Activated CD4-positive, alpha-beta T cell treated with anti-CD3 and anti-CD28 coated beads, Interleukin-2, amount 10 ng/mL, durations not matched to agents 24 days and 14 days (primary cell): ENCODE data around the gene ARHGAP24. TPM values are rescaled to one million over a fixed set of nuclear protein-coding genes. Genes with fewer than 3 reads are reported as not detected.

Experiments used
- DNase-seq: peaks from one replicate; pipeline ENCODE4 v3.0.0; 2022
- H3K27ac Mint-ChIP-seq: one replicate; pipeline ENCODE4 v1.8.0; 2022; ENCODE audit warnings: mild to moderate bottlenecking, mixed read lengths
- H3K27me3 Mint-ChIP-seq: one replicate; pipeline ENCODE4 v1.8.0; 2022; ENCODE audit warnings: mixed read lengths
- H3K36me3 Mint-ChIP-seq: one replicate; pipeline ENCODE4 v1.8.0; 2022; ENCODE audit warnings: low read depth, mild to moderate bottlenecking, mixed read lengths
- H3K4me1 Mint-ChIP-seq: one replicate; pipeline ENCODE4 v1.8.0; 2021; ENCODE audit warnings: mixed read lengths
- H3K4me3 Mint-ChIP-seq: one replicate; pipeline ENCODE4 v1.8.0; 2022; ENCODE audit warnings: mild to moderate bottlenecking, moderate library complexity, mixed read lengths
- H3K9me3 Mint-ChIP-seq: one replicate; pipeline ENCODE4 v1.8.0; 2021; ENCODE audit warnings: mixed read lengths
- intact Hi-C: fragments of 100-400 bp; cut with micrococcal nuclease; formaldehyde crosslinking; loops from one replicate; pipeline ENCODE4 v1.15.1; 2023
- total RNA-seq: library from RNA; stranded (reverse); gene quantifications from 2 replicates; pipeline ENCODE4 v1.2.3, GENCODE V29; 2022

The ARHGAP24 gene
- total RNA-seq, 1 donor from 2014 or later: not detected

- Mint-ChIP-seq H3K36me3 (no peaks in the 10 kb centered on the region), H3K4me3 (no peak overlapping the region), H3K27me3 (peaks cover 3% of the 10 kb centered on the region), H3K27ac (no peak overlapping the region), H3K4me1 (peaks cover 2% of the 10 kb centered on the region), H3K9me3 (no peaks in the 10 kb centered on the region)
- no peak for DNase-seq
- intact Hi-C loops: no loop called here
Observed at GRCh38 chr4:85929961-85930665, 455.2 kb downstream of the ARHGAP24 start.

GRCh38 chr4:85932500-85933290 is 457.7 kb downstream of the ARHGAP24 start:
- Mint-ChIP-seq H3K36me3 (no peaks in the 10 kb centered on the region), H3K27me3 (peaks cover 3% of the 10 kb centered on the region), H3K27ac (no peak overlapping the region), H3K9me3 (no peaks in the 10 kb centered on the region), H3K4me3 (no peak overlapping the region), H3K4me1 (peaks cover 2% of the 10 kb centered on the region)
- no peak for DNase-seq
- intact Hi-C loops: no loop called here

GRCh38 chr4:85933291-85933640 is 458.3 kb downstream of the ARHGAP24 start:
- Mint-ChIP-seq H3K4me3 (no peak overlapping the region), H3K27me3 (peaks cover 3% of the 10 kb centered on the region), H3K36me3 (no peaks in the 10 kb centered on the region), H3K9me3 (no peaks in the 10 kb centered on the region), H3K4me1 (peaks cover 2% of the 10 kb centered on the region), H3K27ac (no peak overlapping the region)
- DNase-seq: no peak
- intact Hi-C loops: no loop called here

GRCh38 chr4:85937507-85937906 is 462.6 kb downstream of the ARHGAP24 start:
- Mint-ChIP-seq H3K9me3 (no peaks in the 10 kb centered on the region), H3K4me1 (no peaks in the 10 kb centered on the region), H3K36me3 (no peaks in the 10 kb centered on the region), H3K27me3 (no peaks in the 10 kb centered on the region), H3K4me3 (no peak overlapping the region), H3K27ac (no peak overlapping the region)
- intact Hi-C loops: no loop called here
- DNase-seq: no peak

- no peaks in the 10 kb centered on the region for H3K4me1 Mint-ChIP-seq
- H3K27me3 Mint-ChIP-seq: no peaks in the 10 kb centered on the region
- no peak overlapping the region for H3K4me3 Mint-ChIP-seq
- no peaks in the 10 kb centered on the region for H3K9me3 Mint-ChIP-seq
- H3K27ac Mint-ChIP-seq: no peak overlapping the region
- no peak for DNase-seq
- intact Hi-C loops: no loop called here
- H3K36me3 Mint-ChIP-seq: no peaks in the 10 kb centered on the region
Observed at GRCh38 chr4:85938062-85938461, 463.1 kb downstream of the ARHGAP24 start.

- no peak overlapping the region for H3K4me3 Mint-ChIP-seq
- no peak overlapping the region for H3K27ac Mint-ChIP-seq
- H3K9me3 Mint-ChIP-seq: no peaks in the 10 kb centered on the region
- H3K27me3 Mint-ChIP-seq: no peaks in the 10 kb centered on the region
- H3K4me1 Mint-ChIP-seq: no peaks in the 10 kb centered on the region
- intact Hi-C loops: no loop called here
- no peak for DNase-seq
- H3K36me3 Mint-ChIP-seq: no peaks in the 10 kb centered on the region
Observed at GRCh38 chr4:85938902-85939301, 464.0 kb downstream of the ARHGAP24 start.

- Mint-ChIP-seq H3K4me1 (no peaks in the 10 kb centered on the region), H3K27ac (no peak overlapping the region), H3K9me3 (no peaks in the 10 kb centered on the region), H3K27me3 (no peaks in the 10 kb centered on the region), H3K4me3 (no peak overlapping the region), H3K36me3 (no peaks in the 10 kb centered on the region)
- DNase-seq: no peak
- intact Hi-C loops: no loop called here
Observed at GRCh38 chr4:85939595-85939994, 464.6 kb downstream of the ARHGAP24 start.

GRCh38 chr4:85940151-85940550 is 465.2 kb downstream of the ARHGAP24 start:
- no peaks in the 10 kb centered on the region for H3K9me3 Mint-ChIP-seq
- no peaks in the 10 kb centered on the region for H3K36me3 Mint-ChIP-seq
- no peaks in the 10 kb centered on the region for H3K27me3 Mint-ChIP-seq

GRCh38 chr4:85942107-85942506 is 467.2 kb downstream of the ARHGAP24 start:
- Mint-ChIP-seq H3K36me3 (no peaks in the 10 kb centered on the region), H3K27me3 (no peaks in the 10 kb centered on the region), H3K4me1 (no peaks in the 10 kb centered on the region), H3K27ac (no peak overlapping the region), H3K9me3 (no peaks in the 10 kb centered on the region), H3K4me3 (no peak overlapping the region)
- intact Hi-C loops: no loop called here
- DNase-seq: no peak

More at GRCh38 chr4:85940151-85940550, 465.2 kb downstream of the ARHGAP24 start:
- no peak for DNase-seq
- H3K27ac Mint-ChIP-seq: no peak overlapping the region
- intact Hi-C loops: no loop called here
- H3K4me1 Mint-ChIP-seq: no peaks in the 10 kb centered on the region
- no peak overlapping the region for H3K4me3 Mint-ChIP-seq

GRCh38 chr4:85946821-85947220 is 471.9 kb downstream of the ARHGAP24 start:
- Mint-ChIP-seq H3K27ac (no peak overlapping the region), H3K4me3 (no peak overlapping the region), H3K4me1 (no peaks in the 10 kb centered on the region), H3K9me3 (no peaks in the 10 kb centered on the region), H3K27me3 (no peaks in the 10 kb centered on the region), H3K36me3 (no peaks in the 10 kb centered on the region)
- DNase-seq: no peak
- intact Hi-C loops: no loop called here

GRCh38 chr4:85951099-85951498 is 476.1 kb downstream of the ARHGAP24 start:
- DNase-seq: no peak
- H3K4me3 Mint-ChIP-seq: no peak overlapping the region
- H3K36me3 Mint-ChIP-seq: no peaks in the 10 kb centered on the region
- no peaks in the 10 kb centered on the region for H3K27me3 Mint-ChIP-seq
- no peaks in the 10 kb centered on the region for H3K4me1 Mint-ChIP-seq
- intact Hi-C loops: no loop called here
- no peak overlapping the region for H3K27ac Mint-ChIP-seq
- H3K9me3 Mint-ChIP-seq: no peaks in the 10 kb centered on the region

- DNase-seq: no peak
- no peaks in the 10 kb centered on the region for H3K9me3 Mint-ChIP-seq
- no peak overlapping the region for H3K27ac Mint-ChIP-seq
- no peaks in the 10 kb centered on the region for H3K4me1 Mint-ChIP-seq
- intact Hi-C loops: no loop called here
- no peak overlapping the region for H3K4me3 Mint-ChIP-seq
- no peaks in the 10 kb centered on the region for H3K27me3 Mint-ChIP-seq
- no peaks in the 10 kb centered on the region for H3K36me3 Mint-ChIP-seq
Observed at GRCh38 chr4:85952528-85952927, 477.6 kb downstream of the ARHGAP24 start.

- intact Hi-C loops: no loop called here
- no peak overlapping the region for H3K4me3 Mint-ChIP-seq
- no peaks in the 10 kb centered on the region for H3K36me3 Mint-ChIP-seq
- no peaks in the 10 kb centered on the region for H3K27me3 Mint-ChIP-seq
- DNase-seq: no peak
- H3K27ac Mint-ChIP-seq: no peak overlapping the region
- no peaks in the 10 kb centered on the region for H3K4me1 Mint-ChIP-seq
- H3K9me3 Mint-ChIP-seq: no peaks in the 10 kb centered on the region
Observed at GRCh38 chr4:85952972-85953650, 478.2 kb downstream of the ARHGAP24 start.

- Mint-ChIP-seq H3K27me3 (no peaks in the 10 kb centered on the region), H3K4me1 (no peaks in the 10 kb centered on the region), H3K4me3 (no peak overlapping the region), H3K9me3 (no peaks in the 10 kb centered on the region), H3K27ac (no peak overlapping the region), H3K36me3 (no peaks in the 10 kb centered on the region)
- no peak for DNase-seq
- intact Hi-C loops: no loop called here
Observed at GRCh38 chr4:85953651-85954018, 478.7 kb downstream of the ARHGAP24 start.
